Neural crest cell (in vitro differentiated cells): Measurements from ENCODE around the gene TNFRSF13B. TPM values are rescaled to one million over a fixed set of nuclear protein-coding genes. Genes with fewer than 3 reads are reported as not detected.
"Not testable (repeated sequence)": the region's sequence is repeated elsewhere in the genome, so short reads cannot be mapped to it uniquely, and the experiment has no call there.

ENCODE experiments used
- DNase-seq: peaks from one replicate; pipeline ENCODE4 v3.0.0; 2021; ENCODE audit warnings: low read depth, mixed read lengths, low spot score
- H3K27ac Mint-ChIP-seq: one replicate; pipeline ENCODE4 v1.8.0; 2021; ENCODE audit warnings: mild to moderate bottlenecking, mixed read lengths; ENCODE audit not compliant: unreplicated experiment
- H3K27me3 Mint-ChIP-seq: 2 replicates; pipeline ENCODE4 v1.8.0; 2021; ENCODE audit warnings: low read depth, mild to moderate bottlenecking, mixed read lengths
- H3K36me3 Mint-ChIP-seq: 2 replicates; pipeline ENCODE4 v1.8.0; 2021; ENCODE audit warnings: low read depth, mild to moderate bottlenecking, mixed read lengths
- H3K4me1 Mint-ChIP-seq: 2 replicates; pipeline ENCODE4 v1.8.0; 2021; ENCODE audit warnings: mixed read lengths
- H3K4me3 Mint-ChIP-seq: one replicate; pipeline ENCODE4 v1.8.0; 2021; ENCODE audit warnings: mild to moderate bottlenecking, mixed read lengths
- H3K9me3 Mint-ChIP-seq: 2 replicates; pipeline ENCODE4 v1.8.0; 2021; ENCODE audit warnings: mixed read lengths
- total RNA-seq: library from RNA; stranded (reverse); gene quantifications from 2 replicates; pipeline ENCODE4 v1.2.1, GENCODE V29; 2021
- TF ChIP-seq, protein P1 (sequence below): fragments of 200-600 bp; sonication (generic); conservative IDR thresholded peaks from 2 replicates; pipeline ENCODE4 v1.5.0; 2021; ENCODE audit warnings: antibody characterized with exemption, mild to moderate bottlenecking

The TNFRSF13B gene
- total RNA-seq, 1 donor from 2014 or later = not detected

DNA sequence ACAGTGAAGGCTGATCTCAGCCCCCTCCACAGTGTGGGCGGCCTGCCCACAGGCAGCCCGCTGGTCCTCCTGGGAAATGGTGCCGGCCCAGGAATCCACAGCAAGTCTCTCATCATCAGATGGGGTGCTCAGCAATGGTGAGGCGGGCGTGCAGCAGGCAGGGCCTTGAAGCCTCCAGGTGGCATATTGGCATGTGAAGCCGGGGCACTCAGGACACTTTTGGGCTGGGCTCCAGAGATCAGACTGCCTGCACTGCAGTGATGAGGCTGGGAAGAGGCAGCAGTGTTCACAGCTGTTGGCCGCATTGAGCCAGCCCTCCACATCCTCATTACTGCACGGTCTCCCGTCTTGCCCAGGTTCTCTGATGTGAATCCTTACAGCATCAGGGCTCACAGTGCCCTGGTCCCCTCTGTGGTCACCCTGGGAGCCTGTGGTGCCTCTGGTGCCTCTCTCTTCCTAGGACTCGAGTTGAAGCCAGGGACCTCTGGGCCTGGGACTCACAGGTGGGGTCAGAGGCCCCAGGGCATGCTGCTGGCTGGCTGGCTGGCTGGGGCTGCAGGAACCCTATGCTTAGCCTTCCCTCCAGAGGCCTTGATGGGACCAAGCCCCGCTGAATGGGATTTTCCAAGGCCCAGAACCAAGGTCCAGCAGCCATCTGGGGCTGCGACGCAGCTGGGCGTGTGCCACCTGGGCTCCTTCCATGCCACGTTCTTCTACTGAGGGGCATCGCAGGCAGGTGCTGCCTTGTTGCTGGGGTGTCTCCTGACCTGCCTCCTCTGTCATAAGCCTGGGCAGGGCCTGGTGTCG, 48.6 kb downstream of the TNFRSF13B start:
- no peak for DNase-seq
- no peaks in the 10 kb centered on the region for H3K36me3 Mint-ChIP-seq
- no peak overlapping the region for H3K27ac Mint-ChIP-seq
- no peaks in the 10 kb centered on the region for H3K9me3 Mint-ChIP-seq
- H3K4me1 Mint-ChIP-seq = no peaks in the 10 kb centered on the region
- no peaks in the 10 kb centered on the region for H3K27me3 Mint-ChIP-seq
- no peak overlapping the region for H3K4me3 Mint-ChIP-seq
- TF ChIP-seq, protein P1, sequence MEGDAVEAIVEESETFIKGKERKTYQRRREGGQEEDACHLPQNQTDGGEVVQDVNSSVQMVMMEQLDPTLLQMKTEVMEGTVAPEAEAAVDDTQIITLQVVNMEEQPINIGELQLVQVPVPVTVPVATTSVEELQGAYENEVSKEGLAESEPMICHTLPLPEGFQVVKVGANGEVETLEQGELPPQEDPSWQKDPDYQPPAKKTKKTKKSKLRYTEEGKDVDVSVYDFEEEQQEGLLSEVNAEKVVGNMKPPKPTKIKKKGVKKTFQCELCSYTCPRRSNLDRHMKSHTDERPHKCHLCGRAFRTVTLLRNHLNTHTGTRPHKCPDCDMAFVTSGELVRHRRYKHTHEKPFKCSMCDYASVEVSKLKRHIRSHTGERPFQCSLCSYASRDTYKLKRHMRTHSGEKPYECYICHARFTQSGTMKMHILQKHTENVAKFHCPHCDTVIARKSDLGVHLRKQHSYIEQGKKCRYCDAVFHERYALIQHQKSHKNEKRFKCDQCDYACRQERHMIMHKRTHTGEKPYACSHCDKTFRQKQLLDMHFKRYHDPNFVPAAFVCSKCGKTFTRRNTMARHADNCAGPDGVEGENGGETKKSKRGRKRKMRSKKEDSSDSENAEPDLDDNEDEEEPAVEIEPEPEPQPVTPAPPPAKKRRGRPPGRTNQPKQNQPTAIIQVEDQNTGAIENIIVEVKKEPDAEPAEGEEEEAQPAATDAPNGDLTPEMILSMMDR = no peak

GRCh38 chr17:16922386-16923096, 49.4 kb downstream of the TNFRSF13B start:
- H3K4me1 Mint-ChIP-seq = no peaks in the 10 kb centered on the region
- H3K36me3 Mint-ChIP-seq = no peaks in the 10 kb centered on the region
- no peak overlapping the region for H3K4me3 Mint-ChIP-seq
- H3K27me3 Mint-ChIP-seq = no peaks in the 10 kb centered on the region
- TF ChIP-seq, protein P1 = no peak
- H3K27ac Mint-ChIP-seq = no peak overlapping the region
- DNase-seq = no peak
- no peaks in the 10 kb centered on the region for H3K9me3 Mint-ChIP-seq

DNA sequence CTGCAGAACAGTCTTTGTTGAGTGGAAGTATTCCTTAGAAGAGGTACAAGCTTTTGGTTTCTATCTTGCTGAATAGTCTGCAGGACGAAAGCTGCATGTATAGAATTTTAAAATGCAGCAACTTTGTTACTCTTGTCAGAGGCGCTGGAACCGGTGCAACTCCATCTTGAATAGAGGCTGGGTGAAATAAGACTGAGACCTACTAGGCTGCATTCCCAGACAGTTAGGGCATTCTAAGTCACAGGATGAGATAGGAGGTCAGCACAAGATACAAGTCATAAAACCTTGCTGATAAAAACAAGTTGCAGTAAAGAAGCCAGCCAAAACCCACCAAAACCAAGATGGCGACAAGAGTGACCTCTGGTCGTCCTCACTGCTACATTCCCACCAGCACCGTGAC, 50.5 kb downstream of the TNFRSF13B start:
- not testable (repeated sequence) for H3K9me3 Mint-ChIP-seq, H3K36me3 Mint-ChIP-seq, DNase-seq, H3K27me3 Mint-ChIP-seq, H3K4me3 Mint-ChIP-seq, H3K4me1 Mint-ChIP-seq
- peak overlapping the region; percentile 35 for H3K27ac Mint-ChIP-seq

DNA sequence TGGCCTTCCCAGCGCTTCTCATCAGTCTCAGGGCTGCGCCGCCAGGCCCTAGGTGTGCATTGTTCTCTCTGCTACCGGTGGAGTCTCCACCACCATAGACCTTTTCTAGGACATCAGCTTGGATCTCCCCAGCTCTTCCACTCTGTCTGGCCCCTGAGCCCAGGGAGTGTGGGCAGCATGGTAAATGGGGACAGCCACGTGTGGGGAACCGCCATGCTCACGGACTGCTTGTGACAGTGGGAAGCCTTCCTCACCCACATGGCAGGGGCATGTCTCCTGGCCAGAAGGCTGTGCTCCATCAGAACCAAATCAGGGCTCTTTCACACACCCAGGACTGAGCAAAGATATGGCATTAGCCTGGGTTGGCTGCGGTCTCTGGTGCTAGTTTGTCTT, 51.3 kb downstream of the TNFRSF13B start:
- TF ChIP-seq, protein P1 = no peak
- no peak overlapping the region for H3K4me3 Mint-ChIP-seq
- H3K9me3 Mint-ChIP-seq = no peaks in the 10 kb centered on the region
- no peaks in the 10 kb centered on the region for H3K4me1 Mint-ChIP-seq
- H3K27me3 Mint-ChIP-seq = no peaks in the 10 kb centered on the region
- DNase-seq = no peak
- H3K27ac Mint-ChIP-seq = no peak overlapping the region
- H3K36me3 Mint-ChIP-seq = no peaks in the 10 kb centered on the region

DNA sequence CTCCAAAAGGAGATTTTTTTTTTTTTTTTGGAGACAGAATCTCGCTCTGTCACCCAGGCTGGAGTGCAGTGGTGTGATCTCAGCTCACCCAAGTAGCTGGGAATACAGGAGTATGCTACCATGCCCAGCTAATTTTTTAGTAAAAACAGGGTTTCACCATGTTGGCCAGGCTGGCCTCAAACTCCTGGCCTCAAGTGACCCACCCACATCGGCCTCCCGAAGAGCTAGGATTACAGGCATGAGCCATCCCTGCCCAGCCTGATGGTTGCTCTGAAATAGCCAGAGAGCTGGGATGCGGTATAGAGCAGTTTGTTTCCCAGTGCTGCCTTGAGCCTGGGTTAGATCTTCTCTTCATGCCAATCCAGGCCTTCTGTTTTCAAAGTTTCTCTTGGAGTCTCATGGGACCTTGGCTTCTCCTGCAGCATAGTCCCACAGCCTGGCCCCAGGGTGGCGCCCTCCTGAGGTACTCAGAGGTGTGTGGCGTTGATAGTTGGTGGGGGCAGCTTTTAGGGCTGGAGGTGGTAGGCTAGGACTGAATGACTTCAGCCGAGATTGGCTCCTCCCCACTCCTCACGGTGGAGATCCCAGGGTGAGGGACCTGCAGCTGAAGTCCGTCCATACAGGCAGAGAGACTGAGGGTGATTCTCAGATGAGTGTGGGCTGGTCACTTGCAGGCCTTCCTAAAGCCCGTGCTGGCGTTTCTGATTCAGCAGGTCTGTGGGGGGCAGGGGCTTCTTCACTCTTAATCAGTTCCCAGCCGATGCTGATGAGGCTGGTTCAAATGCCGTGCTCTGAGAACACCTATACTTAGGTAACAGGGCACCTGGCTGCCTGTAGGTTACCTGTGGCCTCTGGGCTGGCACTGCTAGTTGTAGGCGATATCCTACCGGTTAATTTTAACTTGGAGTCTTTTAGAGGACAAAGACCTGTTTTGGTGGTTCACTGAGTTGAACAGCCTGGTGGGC, 52.0 kb downstream of the TNFRSF13B start:
- DNase-seq = no peak

More for the DNA sequence above, 52.0 kb downstream of the TNFRSF13B start:
- no peaks in the 10 kb centered on the region for H3K27me3 Mint-ChIP-seq
- H3K4me1 Mint-ChIP-seq = no peaks in the 10 kb centered on the region
- H3K27ac Mint-ChIP-seq = no peak overlapping the region
- H3K4me3 Mint-ChIP-seq = no peak overlapping the region
- H3K36me3 Mint-ChIP-seq = no peaks in the 10 kb centered on the region
- no peaks in the 10 kb centered on the region for H3K9me3 Mint-ChIP-seq
- TF ChIP-seq, protein P1 = no peak
